Frontal cortex (tissue), 4 donors: ENCODE measurements around the gene PFN1. TPM values are rescaled to one million over a fixed set of nuclear protein-coding genes. Genes with fewer than 3 reads are reported as not detected.

ENCODE experiments used
- DNase-seq, 2 donors: peaks; one replicate each; pipeline ENCODE4 v3.0.0; 2012; ENCODE audit warnings: low spot score in 2 of 2
- FAIRE-seq: peaks from 2 replicates; lab custom pipeline; 2012; peaks lifted over from hg19 to GRCh38; lab: Jason Lieb, UNC
- total RNA-seq: library from RNA; depleted of rRNA; stranded (reverse); fragments of >200 nt; gene quantifications from one replicate; pipeline ENCODE4 v1.2.3, GENCODE V29; 2014
- donor health status: control.
- donor health status: control.
- donor health status: control.

PFN1 gene
- total RNA-seq, 1 donor from 2014 or later = 69.3 TPM

- no peak for DNase-seq
Observed at GRCh38 chr17:4968486-4969046, 20.2 kb upstream of the PFN1 start.

GRCh38 chr17:4967539-4968485 is 19.5 kb upstream of the PFN1 start, which contains the start of gene SPAG7:
TSS of gene SPAG7 (minus strand) at chr17:4967817. CDS start at chr17:4967804, 13 bp downstream.
- peak; percentile 95 to 97 for DNase-seq
- no peak for FAIRE-seq

More at GRCh38 chr17:4968486-4969046, 20.2 kb upstream of the PFN1 start:
- no peak for FAIRE-seq

- FAIRE-seq (peak; percentile 97), DNase-seq (peak; percentile 97 to 98)
Observed at GRCh38 chr17:4966844-4967538, 18.7 kb upstream of the PFN1 start.

GRCh38 chr17:4965311-4965986 is 17.1 kb upstream of the PFN1 start:
- DNase-seq (no peak), FAIRE-seq (no peak)

- no peak for DNase-seq
- no peak for FAIRE-seq
Observed at GRCh38 chr17:4960279-4960922, 12.1 kb upstream of the PFN1 start.

GRCh38 chr17:4959261-4959965 is 11.1 kb upstream of the PFN1 start:
- FAIRE-seq = no peak
- no peak for DNase-seq

- DNase-seq (no peak), FAIRE-seq (no peak)
Observed at GRCh38 chr17:4958102-4958501, 9.8 kb upstream of the PFN1 start.

- FAIRE-seq (no peak), DNase-seq (no peak)
Observed at GRCh38 chr17:4956493-4957061, 8.2 kb upstream of the PFN1 start.

- FAIRE-seq = no peak
- DNase-seq = no peak
Observed at GRCh38 chr17:4955091-4955490, 6.8 kb upstream of the PFN1 start.

- DNase-seq (no peak), FAIRE-seq (no peak)
Observed at GRCh38 chr17:4953451-4953961, 5.2 kb upstream of the PFN1 start.

- no peak for FAIRE-seq
- DNase-seq = no peak
Observed at GRCh38 chr17:4951486-4951885, 3.2 kb upstream of the PFN1 start.

GRCh38 chr17:4950746-4951204 is 2.4 kb upstream of the PFN1 start, which contains the start of gene ENO3:
TSS of gene ENO3 (plus strand) at chr17:4951119. CDS start at chr17:4951830, 711 bp downstream.
- DNase-seq (no peak), FAIRE-seq (no peak)

- no peak for DNase-seq
- no peak for FAIRE-seq
Observed at GRCh38 chr17:4950075-4950745, 1.9 kb upstream of the PFN1 start.

GRCh38 chr17:4949321-4950074 is 1.2 kb upstream of the PFN1 start:
- DNase-seq (peak; percentile 64 to 83), FAIRE-seq (no peak)

- peak; percentile 95 to 97 for DNase-seq
- no peak for FAIRE-seq
Observed at GRCh38 chr17:4948931-4949320, 596 bp upstream of the PFN1 start.

GRCh38 chr17:4947411-4948165 is 742 bp downstream of the PFN1 start:
- FAIRE-seq = no peak

More at GRCh38 chr17:4947411-4948165, 742 bp downstream of the PFN1 start:
- peak; percentile 70 to 71 for DNase-seq
